Kidney (tissue), 14 donors: ENCODE data around the gene TMEM200B. TPM values are rescaled to one million over a fixed set of nuclear protein-coding genes. Genes with fewer than 3 reads are reported as not detected.

Experiments
- DNase-seq, 5 donors: peaks; one replicate each; pipeline ENCODE4 v3.0.0-alpha.2; 2013 to 2020
- FAIRE-seq: peaks from 2 replicates; lab custom pipeline; 2012; peaks lifted over from hg19 to GRCh38; lab: Jason Lieb, UNC
- H3K27ac ChIP-seq, 2 donors: one replicate each; pipeline ENCODE4 v1.7.0; 2013; ENCODE audit warnings: low read depth in 2 of 2, low read length in 2 of 2, inconsistent platforms in 1 of 2
- H3K27me3 ChIP-seq: one replicate; pipeline ENCODE4 v1.7.1; 2013; ENCODE audit warnings: low read length, inconsistent platforms; ENCODE audit not compliant: control insufficient read depth, insufficient read depth
- H3K36me3 ChIP-seq, 3 donors: one replicate each; pipeline versions ENCODE4 v1.7.0 to v1.7.1; 2013; ENCODE audit warnings: low read length in 3 of 3, control low read depth in 1 of 3, inconsistent platforms in 1 of 3; ENCODE audit not compliant: insufficient read depth in 3 of 3, control insufficient read depth in 2 of 3
- H3K4me1 ChIP-seq, 3 donors: one replicate each; pipeline versions ENCODE4 v1.7.0 to v1.7.1; 2013; ENCODE audit warnings: low read length in 3 of 3, inconsistent platforms in 1 of 3, low read depth in 1 of 3; ENCODE audit not compliant: control insufficient read depth in 2 of 3, insufficient read depth in 2 of 3
- H3K4me3 ChIP-seq, 3 donors: one replicate each; pipeline versions ENCODE4 v1.7.0 to v1.8.1; 2013; ENCODE audit warnings: low read length in 3 of 3, control low read depth in 1 of 3, inconsistent platforms in 1 of 3
- H3K9ac ChIP-seq, 3 donors: one replicate each; pipeline versions ENCODE4 v1.7.0 to v1.7.1; 2013; ENCODE audit warnings: low read length in 3 of 3, control low read depth in 1 of 3, inconsistent platforms in 1 of 3
- H3K9me3 ChIP-seq, 3 donors: one replicate each; pipeline versions ENCODE4 v1.7.0 to v1.7.1; 2013; ENCODE audit warnings: low read length in 3 of 3, control low read depth in 1 of 3, inconsistent platforms in 1 of 3; ENCODE audit not compliant: control insufficient read depth in 2 of 3, insufficient read depth in 1 of 3
- intact Hi-C: fragments of 100-400 bp; cut with DNase I; formaldehyde crosslinking; loops from one replicate; pipeline ENCODE4 v1.11.1; 2022
- polyA plus RNA-seq: library from polyadenylated mRNA; stranded (reverse); fragments of 350-450 nt; fragmentation: Illumina TruSeq; extraction: RNeasy Lipid Tissue Mini Kit (QIAGEN cat#74804); gene quantifications from one replicate; pipeline ENCODE4 v1.2.3, GENCODE V29; 2014; ENCODE audit warnings: low read depth, low replicate concordance; ENCODE audit not compliant: insufficient read depth
- total RNA-seq: library from RNA; stranded (reverse); fragmentation: NEBNext Ultra II Directional; extraction: Animal tissue kit (Norgen Biotek cat#: 25700); gene quantifications from one replicate; pipeline ENCODE4 v1.2.1, GENCODE V29; 2021
- TF ChIP-seq, protein P1 (sequence below): IDR thresholded peaks from 3 replicates; pipeline ENCODE4 v1.5.1; 2012; ENCODE audit warnings: mild to moderate bottlenecking, moderate library complexity, borderline replicate concordance; ENCODE audit not compliant: insufficient read depth; ENCODE audit errors: extremely low read depth
- donor health status: control.
- donor health status: control.
- donor health status: control.
- donor health status: control.
- donor health status: control.
- donor health status: DM: yes; HTN: yes; CAD: no.
- donor health status: Normal renal cell carcinoma (clear cell type).

TMEM200B gene
- total and polyA plus RNA-seq, 2 donors from 2014 or later, result 7.6 to 8.6 TPM

GRCh38 chr1:29099286-29099685, 24.4 kb downstream of the TMEM200B start:
- H3K27ac ChIP-seq, result no peak overlapping the region
- TF ChIP-seq, protein P1, sequence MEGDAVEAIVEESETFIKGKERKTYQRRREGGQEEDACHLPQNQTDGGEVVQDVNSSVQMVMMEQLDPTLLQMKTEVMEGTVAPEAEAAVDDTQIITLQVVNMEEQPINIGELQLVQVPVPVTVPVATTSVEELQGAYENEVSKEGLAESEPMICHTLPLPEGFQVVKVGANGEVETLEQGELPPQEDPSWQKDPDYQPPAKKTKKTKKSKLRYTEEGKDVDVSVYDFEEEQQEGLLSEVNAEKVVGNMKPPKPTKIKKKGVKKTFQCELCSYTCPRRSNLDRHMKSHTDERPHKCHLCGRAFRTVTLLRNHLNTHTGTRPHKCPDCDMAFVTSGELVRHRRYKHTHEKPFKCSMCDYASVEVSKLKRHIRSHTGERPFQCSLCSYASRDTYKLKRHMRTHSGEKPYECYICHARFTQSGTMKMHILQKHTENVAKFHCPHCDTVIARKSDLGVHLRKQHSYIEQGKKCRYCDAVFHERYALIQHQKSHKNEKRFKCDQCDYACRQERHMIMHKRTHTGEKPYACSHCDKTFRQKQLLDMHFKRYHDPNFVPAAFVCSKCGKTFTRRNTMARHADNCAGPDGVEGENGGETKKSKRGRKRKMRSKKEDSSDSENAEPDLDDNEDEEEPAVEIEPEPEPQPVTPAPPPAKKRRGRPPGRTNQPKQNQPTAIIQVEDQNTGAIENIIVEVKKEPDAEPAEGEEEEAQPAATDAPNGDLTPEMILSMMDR, result no peak
- intact Hi-C loops, result no loop called here
- H3K4me1 ChIP-seq, result no peaks in the 10 kb centered on the region
- H3K9ac ChIP-seq, result no peak overlapping the region
- no peaks in the 10 kb centered on the region for H3K27me3 ChIP-seq
- peaks cover 0 to 3% (median 0%) of the 10 kb centered on the region in 3 donors for H3K36me3 ChIP-seq
- H3K4me3 ChIP-seq, result no peak overlapping the region
- DNase-seq, result no peak
- H3K9me3 ChIP-seq, result no peaks in the 10 kb centered on the region
- no peak for FAIRE-seq

DNA sequence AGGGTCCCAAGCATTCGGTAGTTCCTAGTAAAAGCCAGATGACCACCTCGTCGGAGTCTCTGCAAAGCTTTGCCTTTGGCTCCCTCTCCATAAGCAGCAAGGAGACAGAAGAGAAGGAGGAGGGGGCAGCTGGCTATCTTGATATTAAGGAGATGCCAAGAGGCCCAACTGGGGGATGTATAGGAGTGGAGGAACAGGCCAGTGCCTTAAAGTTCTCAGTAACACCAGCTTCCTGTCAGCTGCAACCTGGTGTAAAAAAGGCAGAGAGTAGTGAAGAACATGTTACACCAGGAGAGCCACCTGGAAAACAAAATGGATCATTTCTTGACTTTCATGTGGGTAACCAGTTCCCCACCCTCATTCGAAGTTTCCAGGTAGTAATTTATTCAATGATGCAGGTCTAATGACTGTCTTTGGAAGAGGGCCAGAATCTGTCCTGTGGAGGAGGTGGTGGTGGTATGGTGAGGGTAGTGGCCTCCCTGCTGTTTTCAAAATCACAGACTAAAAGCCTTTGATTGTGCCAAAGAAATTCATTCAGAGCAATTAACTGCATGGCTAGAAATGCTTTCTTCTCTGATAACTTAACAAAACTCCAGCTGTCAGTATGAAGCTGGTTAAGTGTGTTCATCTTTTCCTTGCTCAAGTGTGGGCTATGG, 27.3 kb downstream of the TMEM200B start:
- intact Hi-C loops, result no loop called here
- H3K27ac ChIP-seq, result no peak overlapping the region
- DNase-seq (peak in 1 of 5 donors; percentile 60), FAIRE-seq (no peak)
- no peak overlapping the region for H3K9ac ChIP-seq
- no peaks in the 10 kb centered on the region for H3K36me3 ChIP-seq
- no peaks in the 10 kb centered on the region for H3K4me1 ChIP-seq
- H3K4me3 ChIP-seq, result no peak overlapping the region
- no peaks in the 10 kb centered on the region for H3K27me3 ChIP-seq
- TF ChIP-seq, protein P1, result no peak
- H3K9me3 ChIP-seq, result no peaks in the 10 kb centered on the region

GRCh38 chr1:29094954-29095353, 28.7 kb downstream of the TMEM200B start:
- H3K9me3 ChIP-seq, result no peaks in the 10 kb centered on the region
- H3K4me1 ChIP-seq, result no peaks in the 10 kb centered on the region
- H3K27ac ChIP-seq, result no peak overlapping the region
- DNase-seq (no peak), FAIRE-seq (no peak)
- H3K27me3 ChIP-seq, result no peaks in the 10 kb centered on the region
- TF ChIP-seq, protein P1, result no peak
- no peak overlapping the region for H3K9ac ChIP-seq
- no peaks in the 10 kb centered on the region for H3K36me3 ChIP-seq
- no peak overlapping the region for H3K4me3 ChIP-seq
- intact Hi-C loops, result no loop called here
